Measurements from ENCODE around the gene C3orf20.

Gene C3orf20

GRCh38 chr3:14775011-14775410 is 100.1 kb downstream of the C3orf20 start:
- DNase-seq (ENCODE audit: low spot score) = peak; percentile 22

- DNase-seq (ENCODE audit: low spot score) = no peak
These were observed 100.6 kb downstream of the C3orf20 start for GRCh38 chr3:14775563-14775962.

- DNase-seq (ENCODE audit: low spot score) = no peak
These were observed 104.2 kb downstream of the C3orf20 start for GRCh38 chr3:14779069-14779685.

- DNase-seq (ENCODE audit: low spot score) = no peak
These were observed 106.1 kb downstream of the C3orf20 start for GRCh38 chr3:14780927-14781507.

DNA sequence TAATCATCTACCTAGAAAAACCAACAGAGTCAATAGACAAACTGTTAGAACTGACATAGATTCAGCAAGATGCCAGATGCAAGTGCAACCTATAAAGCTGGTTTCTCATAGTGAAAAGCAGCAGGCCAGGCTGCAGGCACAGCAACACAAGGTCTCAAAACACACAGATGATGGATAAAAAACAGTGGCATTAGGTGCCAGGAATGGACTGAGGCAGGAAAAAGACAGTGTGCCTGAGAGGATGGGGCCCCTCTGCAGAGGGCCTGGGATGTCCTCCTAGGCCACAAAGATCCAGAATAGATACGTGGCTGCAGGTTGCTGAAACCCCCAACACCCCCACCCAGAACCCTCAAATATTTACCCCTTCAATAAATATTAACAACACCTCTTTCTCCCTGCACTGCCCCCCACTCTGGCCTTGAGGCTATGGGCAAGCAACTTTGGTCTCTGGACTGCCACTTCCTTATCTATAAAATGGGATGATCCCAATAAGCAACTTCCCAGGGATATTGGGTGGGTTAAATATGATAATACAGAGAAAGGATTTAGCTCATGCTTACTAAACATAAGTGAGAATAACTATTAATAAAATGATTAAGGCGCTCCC is 108.6 kb downstream of the C3orf20 start:
- no peak for DNase-seq (ENCODE audit: low spot score)

DNA sequence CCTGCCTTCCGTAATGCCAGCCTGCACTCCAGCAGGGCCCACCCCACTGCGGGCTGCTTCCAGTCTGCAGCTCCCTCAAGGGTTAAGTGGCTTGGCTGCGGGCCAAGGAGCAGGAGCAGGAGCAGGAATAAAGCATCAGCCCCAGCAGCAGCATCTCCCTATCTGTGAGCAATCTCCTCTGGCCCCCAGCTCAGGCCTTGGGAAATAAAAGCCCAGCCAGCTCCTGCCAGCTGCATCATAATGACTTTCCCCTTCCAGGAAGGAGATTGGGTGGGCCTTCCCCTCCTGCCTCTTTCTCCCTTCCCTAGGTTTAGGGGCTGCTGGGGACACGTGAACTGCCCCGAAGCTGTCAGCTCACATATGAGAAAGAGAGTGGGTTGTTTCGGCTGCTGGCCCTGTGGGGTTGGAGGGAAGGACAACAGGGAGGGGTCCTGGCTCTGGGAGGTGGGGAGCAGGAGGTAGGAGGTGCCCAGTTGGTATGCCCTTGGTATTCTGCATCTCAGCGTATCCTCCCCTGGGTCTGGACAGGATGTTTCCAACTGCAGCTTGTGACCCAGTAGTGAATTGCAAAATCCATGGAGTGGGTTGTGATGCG is 109.2 kb downstream of the C3orf20 start:
- no peak for DNase-seq (ENCODE audit: low spot score)

DNA sequence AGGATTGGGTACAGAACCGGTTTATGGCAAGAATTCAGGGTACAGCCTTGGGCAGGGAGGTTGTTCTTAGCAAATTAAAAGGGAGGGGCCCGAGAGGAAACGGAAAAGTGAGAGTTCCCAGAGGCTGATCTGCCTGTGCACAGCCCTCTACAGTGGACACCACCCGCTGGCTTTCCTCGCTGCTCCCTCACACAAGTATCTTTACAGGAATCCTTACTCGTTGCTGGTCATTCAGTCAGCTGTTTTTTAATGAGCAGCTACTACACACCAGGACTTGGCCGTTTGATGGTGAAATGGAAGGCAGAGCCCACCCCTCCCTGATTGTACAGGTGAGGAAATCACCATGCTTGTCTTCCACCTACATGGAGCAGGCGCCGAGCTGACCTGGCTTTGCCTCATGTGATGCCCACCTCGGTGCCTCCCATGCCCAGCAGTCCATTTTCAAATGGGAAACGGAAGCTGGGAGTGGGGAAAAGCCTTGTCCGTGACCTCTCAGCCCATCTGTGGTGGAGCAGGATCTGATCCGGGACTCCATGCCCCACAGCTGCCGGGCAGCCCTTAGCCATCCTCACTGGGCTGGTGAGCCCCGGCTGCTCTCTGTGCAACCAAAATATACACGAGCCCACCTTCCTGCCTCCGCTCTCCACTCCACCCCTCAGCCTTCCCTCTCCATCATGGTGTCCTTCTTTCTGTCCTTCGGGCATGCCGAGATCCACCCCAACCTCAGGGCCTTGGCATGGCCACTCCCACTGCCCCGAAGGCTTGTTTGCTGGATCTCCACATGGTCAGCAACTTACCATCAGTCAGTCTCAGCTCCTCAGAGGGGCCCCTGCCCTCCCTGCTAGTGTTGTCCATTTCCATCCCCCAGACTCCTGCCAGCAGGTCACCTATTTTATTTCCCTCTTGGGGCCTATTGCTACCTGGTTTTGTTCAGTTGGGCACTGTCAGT is 110.5 kb downstream of the C3orf20 start:
- no peak for DNase-seq (ENCODE audit: low spot score)

GRCh38 chr3:14786369-14786768 is 111.4 kb downstream of the C3orf20 start:
- DNase-seq (ENCODE audit: low spot score) = no peak

DNA sequence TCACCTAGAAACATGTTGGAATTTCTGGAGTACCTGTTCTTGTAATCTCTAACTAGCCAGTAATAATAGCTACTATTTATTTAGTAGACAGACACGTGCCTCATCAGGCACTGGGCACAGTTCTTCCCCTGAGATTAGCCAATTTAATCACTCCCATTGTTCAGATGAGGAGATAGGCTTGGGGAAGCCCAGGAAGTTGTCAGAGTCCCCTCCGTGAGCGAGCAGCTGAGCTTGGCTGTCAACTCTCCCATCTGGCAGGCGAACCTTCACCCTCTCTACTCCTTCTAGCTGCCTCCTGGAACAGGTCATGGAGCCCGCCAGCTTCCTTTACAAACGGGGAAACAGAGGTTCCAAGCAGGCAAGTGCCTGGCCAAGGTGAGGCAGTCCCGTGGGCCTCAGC is 112.7 kb downstream of the C3orf20 start:
- no peak for DNase-seq (ENCODE audit: low spot score)

DNA sequence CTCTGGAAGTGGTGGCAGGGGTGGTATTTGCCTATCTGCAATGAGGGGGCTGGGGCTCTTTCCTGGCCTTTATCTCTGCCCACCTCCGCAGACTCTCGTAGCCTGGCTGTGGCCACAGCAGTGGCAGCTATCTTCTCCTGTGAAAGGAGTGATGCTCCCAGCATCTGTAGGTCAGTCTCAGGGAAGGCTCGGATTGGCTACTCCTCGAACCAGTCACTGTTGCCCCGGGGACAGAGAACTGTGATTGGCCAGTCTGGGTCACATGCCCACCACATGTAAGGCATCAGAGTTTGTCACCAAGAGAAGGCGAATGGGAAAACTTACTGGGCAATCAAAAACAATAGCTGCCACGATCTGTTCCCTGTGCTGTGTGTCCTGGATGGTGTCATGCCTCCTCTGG is 113.7 kb downstream of the C3orf20 start:
- DNase-seq (ENCODE audit: low spot score) = no peak

GRCh38 chr3:14789221-14789620 is 114.3 kb downstream of the C3orf20 start:
- DNase-seq (ENCODE audit: low spot score) = no peak

DNA sequence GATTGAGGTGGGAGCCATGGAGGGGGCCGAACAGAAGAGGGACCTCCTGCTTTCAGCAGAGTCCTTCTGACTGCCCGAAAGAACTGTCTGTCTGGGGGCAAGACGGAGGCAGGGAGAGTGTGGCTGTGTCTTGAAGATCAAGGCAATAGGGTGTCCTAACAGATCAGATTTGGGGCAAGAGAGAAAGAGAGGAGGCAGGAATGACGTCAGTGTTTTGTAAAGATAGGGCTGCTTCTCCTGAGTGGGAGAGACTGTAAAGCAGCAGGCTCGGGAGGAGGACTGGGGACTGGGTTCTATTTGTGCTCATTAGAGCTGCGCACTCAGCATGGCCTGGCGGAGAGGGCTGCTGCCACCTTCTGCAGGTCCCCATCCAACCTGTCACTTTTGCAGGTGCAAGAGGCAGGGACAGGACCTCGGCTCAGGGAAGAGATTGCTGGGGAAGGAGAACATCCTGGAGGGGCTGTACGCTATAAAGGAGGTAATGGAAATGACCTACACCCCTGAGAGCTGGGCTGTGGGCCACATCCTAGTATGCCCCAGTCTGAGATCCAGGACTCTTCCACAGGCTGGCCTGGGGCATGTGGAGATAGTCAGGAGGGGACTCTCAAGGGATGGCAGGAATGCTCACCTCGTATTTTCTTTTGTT is 114.8 kb downstream of the C3orf20 start:
- no peak for DNase-seq (ENCODE audit: low spot score)

GRCh38 chr3:14791343-14791945 is 116.5 kb downstream of the C3orf20 start:
- no peak for DNase-seq (ENCODE audit: low spot score)

GRCh38 chr3:14792691-14793121 is 117.8 kb downstream of the C3orf20 start:
- DNase-seq (ENCODE audit: low spot score) = no peak

- DNase-seq (ENCODE audit: low spot score) = no peak
These were observed 118.4 kb downstream of the C3orf20 start for GRCh38 chr3:14793126-14793857.

DNA sequence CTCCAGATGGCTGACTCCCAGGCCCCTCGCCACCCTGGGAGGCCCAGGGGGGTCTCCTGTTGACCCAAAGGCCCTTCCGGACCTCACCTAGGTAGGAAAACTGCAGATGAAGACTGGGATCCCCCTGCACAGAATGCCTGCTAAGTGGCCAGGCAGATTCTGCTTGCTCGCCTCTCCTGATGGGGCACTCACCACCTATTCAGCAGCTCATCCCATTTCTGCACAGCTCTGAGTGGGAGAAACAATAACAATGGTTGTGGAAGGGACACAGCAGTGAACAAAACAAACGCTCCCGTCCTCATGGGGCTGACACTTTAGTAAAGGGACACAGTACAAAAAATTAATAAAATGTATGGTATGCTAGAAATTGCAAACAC is 118.9 kb downstream of the C3orf20 start:
- no peak for DNase-seq (ENCODE audit: low spot score)

- no peak for DNase-seq (ENCODE audit: low spot score)
These were observed 119.5 kb downstream of the C3orf20 start for GRCh38 chr3:14794435-14794834.

GRCh38 chr3:14795996-14796395 is 121.1 kb downstream of the C3orf20 start:
- DNase-seq (ENCODE audit: low spot score) = no peak

DNA sequence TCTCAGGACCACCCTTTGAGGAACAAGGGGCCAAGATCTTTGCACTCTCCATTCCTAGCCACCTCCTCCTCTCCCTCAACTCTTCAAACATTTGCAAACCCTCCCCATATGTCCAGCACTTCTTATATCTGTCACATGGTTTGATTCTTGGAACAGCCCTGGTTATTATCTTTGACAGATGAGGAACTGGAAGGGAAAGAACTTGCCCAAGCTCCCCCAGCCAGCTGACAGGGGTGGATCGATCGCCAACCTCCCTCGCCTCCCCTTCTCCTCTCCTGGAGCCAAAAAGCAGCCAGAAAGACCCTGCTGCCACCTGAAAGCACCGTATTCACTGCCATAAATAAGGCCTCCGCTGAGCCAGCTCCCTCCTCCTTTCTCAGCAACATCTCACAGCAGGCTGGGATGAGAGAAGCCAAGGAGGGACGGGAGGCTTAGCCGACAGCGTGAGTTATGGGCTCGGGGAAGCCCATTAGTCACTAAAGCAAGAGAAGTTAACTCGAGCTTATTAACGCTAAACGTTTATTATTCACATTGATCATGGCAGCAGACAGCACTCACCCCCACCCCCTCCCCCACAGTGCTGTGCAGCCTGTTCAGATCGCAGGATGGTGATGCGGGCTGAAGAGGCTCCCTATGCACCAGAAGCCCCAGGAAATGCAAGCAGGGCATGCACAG is 121.6 kb downstream of the C3orf20 start:
- no peak for DNase-seq (ENCODE audit: low spot score)

DNA sequence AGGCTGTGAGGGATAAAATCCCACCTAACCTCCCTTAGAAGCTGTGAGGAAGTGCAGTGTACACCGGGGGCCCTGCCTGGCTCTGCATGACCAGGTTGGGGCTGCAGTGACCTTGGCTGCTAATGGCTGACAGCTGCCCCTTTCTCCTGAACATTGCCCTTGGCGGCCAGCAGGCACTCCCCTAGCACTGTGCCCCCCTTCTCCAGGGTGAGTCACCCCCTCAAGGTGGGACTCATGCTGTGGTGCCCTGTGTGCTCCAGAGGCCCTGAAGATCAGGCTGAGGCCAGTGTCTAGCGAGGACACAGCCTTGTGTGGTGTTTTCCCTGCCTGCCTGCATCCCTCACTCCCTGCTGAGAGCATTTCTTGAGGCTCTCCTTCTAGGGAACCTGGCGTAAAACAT is 122.8 kb downstream of the C3orf20 start:
- DNase-seq (ENCODE audit: low spot score) = no peak
